ENCODE results near the gene RPS27L. TPM values are rescaled to one million over a fixed set of nuclear protein-coding genes. Genes with fewer than 3 reads are reported as not detected.

RPS27L gene
- total and polyA plus RNA-seq, 12 donors, result 45.1 to 294 (median 197) TPM

GRCh38 chr15:63112871-63113270 is 44.4 kb downstream of the RPS27L start:
- no peak overlapping the region for H3K4me3 ChIP-seq
- no peak for TF ChIP-seq POLR2A (IDR thresholded peaks at IDR 0.05)
- DNase-seq, result no peak
- intact Hi-C loops (cut with DNase I), result no loop called here
- no peaks in the 10 kb centered on the region for H3K9me3 ChIP-seq (replicated peaks in 1 of 3)
- H3K27me3 ChIP-seq, result no peaks in the 10 kb centered on the region
- no peaks in the 10 kb centered on the region for H3K4me1 ChIP-seq (replicated peaks in 1 of 2)
- 92 to 97% (median 94%) methylated on average over 3 of the region's 3 CpGs for WGBS, 4 donors
- H3K27ac ChIP-seq, result no peak overlapping the region
- H3K36me3 ChIP-seq (replicated peaks in 1 of 2), result no peaks in the 10 kb centered on the region

GRCh38 chr15:63111481-63111880 is 45.8 kb downstream of the RPS27L start:
- no peaks in the 10 kb centered on the region for H3K36me3 ChIP-seq (replicated peaks in 1 of 2)
- H3K4me3 ChIP-seq, result no peak overlapping the region
- intact Hi-C loops (cut with DNase I), result no loop called here
- no peaks in the 10 kb centered on the region for H3K9me3 ChIP-seq (replicated peaks in 1 of 3)
- no peak for TF ChIP-seq CTCF (IDR thresholded peaks at IDR 0.05)
- TF ChIP-seq POLR2A (IDR thresholded peaks at IDR 0.05), result no peak
- H3K27me3 ChIP-seq, result no peaks in the 10 kb centered on the region
- no peak for DNase-seq
- H3K4me1 ChIP-seq (replicated peaks in 1 of 2), result no peaks in the 10 kb centered on the region
- no peak overlapping the region for H3K27ac ChIP-seq

GRCh38 chr15:63110428-63111026 is 46.8 kb downstream of the RPS27L start:
- 77 to 91% (median 86%) methylated on average over 3 of the region's 3 CpGs for WGBS, 4 donors
- Histone ChIP-seq H3K27me3 (no peaks in the 10 kb centered on the region), H3K4me3 (no peak overlapping the region), H3K36me3 (replicated peaks in 1 of 2) (no peaks in the 10 kb centered on the region), H3K9me3 (replicated peaks in 1 of 3) (no peaks in the 10 kb centered on the region), H3K4me1 (replicated peaks in 1 of 2) (no peaks in the 10 kb centered on the region), H3K27ac (no peak overlapping the region)
- DNase-seq, result no peak
- TF ChIP-seq POLR2A (IDR thresholded peaks at IDR 0.05), result no peak
- TF ChIP-seq CTCF (IDR thresholded peaks at IDR 0.05), result no peak
- intact Hi-C loops (cut with DNase I), result no loop called here

GRCh38 chr15:63109920-63110319 is 47.4 kb downstream of the RPS27L start:
- DNase-seq, result no peak
- TF ChIP-seq POLR2A (IDR thresholded peaks at IDR 0.05) (no peak), CTCF (IDR thresholded peaks at IDR 0.05) (no peak)
- H3K27me3 ChIP-seq, result no peaks in the 10 kb centered on the region
- H3K27ac ChIP-seq, result no peak overlapping the region
- no peak overlapping the region for H3K4me3 ChIP-seq
- WGBS, 4 donors, result 72 to 90% (median 80%) methylated on average over 2 of the region's 2 CpGs
- intact Hi-C loops (cut with DNase I), result no loop called here
- no peaks in the 10 kb centered on the region for H3K9me3 ChIP-seq (replicated peaks in 1 of 3)
- no peaks in the 10 kb centered on the region for H3K4me1 ChIP-seq (replicated peaks in 1 of 2)
- no peaks in the 10 kb centered on the region for H3K36me3 ChIP-seq (replicated peaks in 1 of 2)

GRCh38 chr15:63109498-63109897 is 47.8 kb downstream of the RPS27L start:
- H3K27me3 ChIP-seq, result no peaks in the 10 kb centered on the region
- no peak for TF ChIP-seq POLR2A (IDR thresholded peaks at IDR 0.05)
- no peak for TF ChIP-seq CTCF (IDR thresholded peaks at IDR 0.05)
- H3K4me1 ChIP-seq (replicated peaks in 1 of 2), result no peaks in the 10 kb centered on the region
- H3K9me3 ChIP-seq (replicated peaks in 1 of 3), result no peaks in the 10 kb centered on the region
- no peak overlapping the region for H3K27ac ChIP-seq
- H3K36me3 ChIP-seq (replicated peaks in 1 of 2), result no peaks in the 10 kb centered on the region
- intact Hi-C loops (cut with DNase I), result no loop called here
- H3K4me3 ChIP-seq, result no peak overlapping the region
- DNase-seq, result no peak
- 84 to 93% (median 88%) methylated on average over 2 of the region's 2 CpGs for WGBS, 4 donors

All from adrenal gland (tissue), 12 donors.